ENCODE measurements around the gene CLDN6. TPM values are rescaled to one million over a fixed set of nuclear protein-coding genes. Genes with fewer than 3 reads are reported as not detected.

CLDN6 gene
- total and polyA plus RNA-seq, 3 donors from 2014 or later: 0.55 to 0.74 (median 0.70) TPM

DNA sequence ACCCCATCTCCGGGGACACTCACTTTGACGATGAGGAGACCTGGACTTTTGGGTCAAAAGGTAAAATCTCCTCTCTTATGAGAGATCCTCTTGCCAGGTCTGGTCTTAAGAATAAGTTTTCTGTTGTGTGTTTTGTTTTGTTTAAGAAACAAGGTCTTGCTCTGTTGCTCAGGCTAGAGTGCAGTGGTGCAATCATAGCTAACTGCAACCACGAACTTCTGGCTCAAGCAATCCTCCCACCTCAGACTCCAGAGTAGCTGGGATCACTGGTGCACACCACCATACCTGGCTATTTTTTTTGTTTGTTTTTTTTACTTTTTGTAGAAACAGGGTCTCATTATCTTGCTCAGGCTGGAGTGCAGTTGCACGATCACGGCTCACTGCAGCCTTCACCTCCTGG, 32.5 kb upstream of the CLDN6 start:
- DNase-seq: no peak
- TF ChIP-seq CTCF (IDR thresholded peaks at IDR 0.05) (no peak), POLR2A (IDR thresholded peaks at IDR 0.05) (no peak)
- no peak overlapping the region for H3K4me3 ChIP-seq
- H3K27ac ChIP-seq: no peak overlapping the region
- no peaks in the 10 kb centered on the region for H3K36me3 ChIP-seq (ENCODE audit: low read depth, missing control alignments)
- intact Hi-C loops (cut with DNase I; ENCODE audit: low total_unique reads): no loop called here
- no peaks in the 10 kb centered on the region for H3K9me3 ChIP-seq
- 80 to 82% methylated on average over 5 of the region's 5 CpGs for WGBS, 2 donors
- H3K27me3 ChIP-seq: no peaks in the 10 kb centered on the region
- peaks cover 12% of the 10 kb centered on the region for H3K4me1 ChIP-seq

DNA sequence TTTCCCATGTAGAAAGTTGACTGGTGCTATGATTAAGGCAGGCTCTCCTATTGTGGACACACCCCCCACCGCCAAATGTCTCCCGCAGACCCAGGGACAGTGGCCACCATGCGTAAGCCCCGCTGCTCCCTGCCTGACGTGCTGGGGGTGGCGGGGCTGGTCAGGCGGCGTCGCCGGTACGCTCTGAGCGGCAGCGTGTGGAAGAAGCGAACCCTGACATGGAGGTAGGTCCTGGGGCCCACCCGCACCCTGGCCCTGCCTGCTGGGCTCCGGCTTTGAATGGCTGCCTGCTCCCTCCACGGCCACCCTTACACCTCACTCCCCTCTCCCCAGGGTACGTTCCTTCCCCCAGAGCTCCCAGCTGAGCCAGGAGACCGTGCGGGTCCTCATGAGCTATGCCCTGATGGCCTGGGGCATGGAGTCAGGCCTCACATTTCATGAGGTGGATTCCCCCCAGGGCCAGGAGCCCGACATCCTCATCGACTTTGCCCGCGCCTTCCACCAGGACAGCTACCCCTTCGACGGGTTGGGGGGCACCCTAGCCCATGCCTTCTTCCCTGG, 32.0 kb upstream of the CLDN6 start:
- TF ChIP-seq CTCF (IDR thresholded peaks at IDR 0.05) (no peak), POLR2A (IDR thresholded peaks at IDR 0.05) (no peak)
- 79 to 86% methylated on average over 14 to 26 of the region's 26 CpGs for WGBS, 2 donors
- intact Hi-C loops (cut with DNase I; ENCODE audit: low total_unique reads): no loop called here

DNA sequence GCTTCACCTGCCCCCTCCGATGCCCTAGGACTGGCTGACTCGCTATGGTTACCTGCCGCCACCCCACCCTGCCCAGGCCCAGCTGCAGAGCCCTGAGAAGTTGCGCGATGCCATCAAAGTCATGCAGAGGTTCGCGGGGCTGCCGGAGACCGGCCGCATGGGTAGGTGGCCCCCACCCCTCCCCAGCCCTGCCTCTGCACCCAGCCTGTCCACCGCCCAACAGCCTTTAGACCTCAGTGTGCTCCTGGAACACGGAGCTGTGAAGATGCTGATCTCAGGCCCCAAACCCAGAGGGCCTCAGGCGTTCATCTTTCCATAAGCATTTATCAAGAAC, 29.4 kb upstream of the CLDN6 start:
- TF ChIP-seq POLR2A (IDR thresholded peaks at IDR 0.05): no peak
- no peak for TF ChIP-seq CTCF (IDR thresholded peaks at IDR 0.05)
- WGBS, 2 donors: 5 to 7% methylated on average over 2 to 13 of the region's 13 CpGs
- no peak for DNase-seq
- Histone ChIP-seq H3K27ac (no peak overlapping the region), H3K9me3 (no peaks in the 10 kb centered on the region), H3K4me3 (no peak overlapping the region), H3K27me3 (no peaks in the 10 kb centered on the region), H3K4me1 (peaks cover 14% of the 10 kb centered on the region), H3K36me3 (ENCODE audit: low read depth, missing control alignments) (no peaks in the 10 kb centered on the region)
- intact Hi-C loops (cut with DNase I; ENCODE audit: low total_unique reads): no loop called here

More for the DNA sequence above, 32.0 kb upstream of the CLDN6 start:
- no peak for DNase-seq
- H3K27ac ChIP-seq: no peak overlapping the region
- H3K36me3 ChIP-seq (ENCODE audit: low read depth, missing control alignments): no peaks in the 10 kb centered on the region
- peaks cover 14% of the 10 kb centered on the region for H3K4me1 ChIP-seq
- no peaks in the 10 kb centered on the region for H3K9me3 ChIP-seq
- H3K4me3 ChIP-seq: no peak overlapping the region
- no peaks in the 10 kb centered on the region for H3K27me3 ChIP-seq

DNA sequence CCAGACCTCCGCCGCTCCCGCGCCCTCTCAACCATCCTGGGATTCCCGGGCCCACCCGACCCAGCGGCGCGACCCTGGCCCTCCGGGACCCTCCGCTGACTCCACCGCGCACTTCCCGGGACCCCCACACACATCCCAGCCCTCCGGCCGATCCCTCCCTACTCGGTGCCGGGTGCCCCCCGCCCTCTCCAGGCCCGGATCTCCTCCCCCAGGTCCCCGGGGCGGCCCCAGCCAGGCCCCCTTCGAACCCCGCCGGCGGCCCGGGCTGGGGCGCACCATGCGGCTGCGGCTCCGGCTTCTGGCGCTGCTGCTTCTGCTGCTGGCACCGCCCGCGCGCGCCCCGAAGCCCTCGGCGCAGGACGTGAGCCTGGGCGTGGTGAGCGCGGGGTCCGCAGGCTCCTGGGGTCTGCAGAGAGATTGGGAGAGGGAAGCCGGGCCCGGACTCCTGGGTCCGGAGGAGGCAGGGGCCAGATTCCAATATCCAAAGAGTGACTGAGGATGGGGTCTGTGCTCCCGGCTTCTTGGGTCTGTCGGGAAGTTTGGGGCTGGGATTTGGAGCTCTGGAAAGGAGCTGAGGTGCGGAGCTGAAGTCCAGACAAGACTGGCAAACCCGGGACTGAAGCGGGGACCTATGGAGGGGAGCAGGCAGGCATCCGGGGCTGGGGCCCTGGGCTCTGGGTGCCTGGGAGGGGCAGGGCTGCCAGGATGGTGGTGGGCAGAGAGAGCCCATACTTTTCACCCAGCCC, 28.8 kb upstream of the CLDN6 start:
- Histone ChIP-seq H3K4me3 (peak overlapping the region in 1 of 2 donors; percentile 47), H3K27me3 (no peaks in the 10 kb centered on the region), H3K27ac (no peak overlapping the region), H3K4me1 (peaks cover 14% of the 10 kb centered on the region), H3K36me3 (ENCODE audit: low read depth, missing control alignments) (no peaks in the 10 kb centered on the region), H3K9me3 (no peaks in the 10 kb centered on the region)
- no peak for DNase-seq
- TF ChIP-seq CTCF (IDR thresholded peaks at IDR 0.05) (no peak), POLR2A (IDR thresholded peaks at IDR 0.05) (no peak)
- intact Hi-C loops (cut with DNase I; ENCODE audit: low total_unique reads): no loop called here
- WGBS, 2 donors: 1 to 3% methylated on average over 14 to 54 of the region's 54 CpGs

Measured in testis (tissue), 3 donors.